ENCODE results near the gene LUZP1.

LUZP1 gene

DNA sequence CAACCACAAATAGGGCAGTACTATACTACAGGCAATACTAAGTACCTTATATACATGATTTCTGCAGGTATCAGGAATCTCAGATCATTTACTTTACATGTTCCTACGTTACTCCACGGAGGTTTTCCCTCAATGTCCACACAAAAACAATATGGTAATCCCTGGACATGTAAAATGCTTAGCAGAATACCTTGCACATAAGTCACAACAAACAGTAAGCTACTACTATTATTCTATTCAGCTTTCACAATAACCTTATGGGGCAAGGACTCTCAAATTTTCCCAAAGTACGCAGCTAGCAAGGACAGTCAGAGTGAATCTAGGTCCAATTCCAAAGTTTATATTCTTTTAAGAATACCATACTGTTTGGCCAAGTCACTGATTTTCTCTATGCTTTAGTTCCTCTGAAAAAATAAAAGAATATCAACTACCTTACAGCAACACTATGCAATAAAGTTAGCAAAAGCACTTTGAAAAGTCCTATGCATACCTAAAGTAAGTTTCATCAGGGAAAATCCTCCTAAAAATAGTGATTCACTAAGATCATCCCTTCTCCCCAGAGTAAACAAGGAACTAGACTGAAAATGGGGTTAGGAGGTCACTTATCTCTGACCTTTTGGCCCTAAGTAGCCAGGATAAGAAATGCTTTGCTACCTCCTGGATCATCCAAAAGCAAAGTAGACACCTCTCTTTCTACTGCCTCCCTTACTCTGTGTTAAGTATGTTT, 67.4 kb downstream of the LUZP1 start:
- DNase-seq (ENCODE audit: low read depth), result no peak
- TF ChIP-seq, protein P1, sequence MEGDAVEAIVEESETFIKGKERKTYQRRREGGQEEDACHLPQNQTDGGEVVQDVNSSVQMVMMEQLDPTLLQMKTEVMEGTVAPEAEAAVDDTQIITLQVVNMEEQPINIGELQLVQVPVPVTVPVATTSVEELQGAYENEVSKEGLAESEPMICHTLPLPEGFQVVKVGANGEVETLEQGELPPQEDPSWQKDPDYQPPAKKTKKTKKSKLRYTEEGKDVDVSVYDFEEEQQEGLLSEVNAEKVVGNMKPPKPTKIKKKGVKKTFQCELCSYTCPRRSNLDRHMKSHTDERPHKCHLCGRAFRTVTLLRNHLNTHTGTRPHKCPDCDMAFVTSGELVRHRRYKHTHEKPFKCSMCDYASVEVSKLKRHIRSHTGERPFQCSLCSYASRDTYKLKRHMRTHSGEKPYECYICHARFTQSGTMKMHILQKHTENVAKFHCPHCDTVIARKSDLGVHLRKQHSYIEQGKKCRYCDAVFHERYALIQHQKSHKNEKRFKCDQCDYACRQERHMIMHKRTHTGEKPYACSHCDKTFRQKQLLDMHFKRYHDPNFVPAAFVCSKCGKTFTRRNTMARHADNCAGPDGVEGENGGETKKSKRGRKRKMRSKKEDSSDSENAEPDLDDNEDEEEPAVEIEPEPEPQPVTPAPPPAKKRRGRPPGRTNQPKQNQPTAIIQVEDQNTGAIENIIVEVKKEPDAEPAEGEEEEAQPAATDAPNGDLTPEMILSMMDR (IDR thresholded peaks at IDR 0.05; ENCODE audit: insufficient read depth, low read depth, low read length, missing control alignments), result no peak
- H3K4me3 ChIP-seq (ENCODE audit: low read depth, low read length), result no peak overlapping the region

DNA sequence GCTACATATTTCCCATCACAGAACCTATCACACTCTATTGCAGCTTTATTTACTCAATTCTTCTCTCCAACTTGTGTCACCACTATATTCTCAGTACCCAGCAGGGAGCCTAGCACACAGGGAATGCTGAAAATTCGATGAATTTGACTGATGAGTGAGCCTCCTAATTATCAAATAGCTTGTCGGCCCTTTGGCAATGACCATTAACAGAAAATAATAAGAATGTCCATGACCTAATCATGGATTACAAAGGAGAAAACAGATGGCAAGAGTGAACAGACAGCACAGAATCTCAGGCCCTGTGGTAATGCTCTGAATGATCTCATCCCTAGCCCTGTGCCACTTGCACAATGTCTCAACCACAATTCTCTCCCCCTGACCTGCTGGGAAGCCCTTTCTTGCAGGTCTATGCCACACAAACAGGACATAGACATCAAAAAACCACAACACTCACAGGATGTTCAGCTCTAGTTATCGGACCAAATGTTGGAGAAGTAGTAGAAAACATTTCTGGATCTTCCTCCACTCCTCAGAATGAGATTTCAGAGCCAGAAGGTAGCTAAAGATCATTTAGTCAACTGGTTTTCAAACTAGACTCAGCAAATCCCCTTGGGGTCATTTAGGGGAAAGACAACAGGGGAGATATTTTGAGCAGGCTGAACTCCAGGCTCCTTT, 68.4 kb downstream of the LUZP1 start:
- H3K4me3 ChIP-seq (ENCODE audit: low read depth, low read length), result no peak overlapping the region
- TF ChIP-seq, protein P1 (IDR thresholded peaks at IDR 0.05; ENCODE audit: insufficient read depth, low read depth, low read length, missing control alignments), result peak; percentile 2
- DNase-seq (ENCODE audit: low read depth), result peak; percentile 32

DNA sequence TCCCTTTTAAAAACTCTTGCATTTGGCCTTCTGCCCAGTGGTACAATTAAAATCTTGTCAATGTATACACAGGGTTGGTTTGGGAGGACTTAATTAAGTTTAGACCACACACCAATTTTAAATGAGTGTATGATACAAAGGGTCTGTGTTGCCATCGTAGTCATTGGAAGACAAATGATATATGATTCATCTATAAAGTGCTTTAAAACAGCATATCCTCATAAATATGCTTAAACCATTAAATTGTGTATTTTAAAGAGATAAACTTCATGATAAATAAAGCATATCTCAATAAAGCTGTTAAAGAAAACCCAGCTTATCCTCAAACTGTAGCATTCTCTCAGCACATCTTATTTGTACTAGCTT, 69.5 kb downstream of the LUZP1 start:
- TF ChIP-seq, protein P1 (IDR thresholded peaks at IDR 0.05; ENCODE audit: insufficient read depth, low read depth, low read length, missing control alignments), result no peak
- no peak for DNase-seq (ENCODE audit: low read depth)
- no peak overlapping the region for H3K4me3 ChIP-seq (ENCODE audit: low read depth, low read length)

DNA sequence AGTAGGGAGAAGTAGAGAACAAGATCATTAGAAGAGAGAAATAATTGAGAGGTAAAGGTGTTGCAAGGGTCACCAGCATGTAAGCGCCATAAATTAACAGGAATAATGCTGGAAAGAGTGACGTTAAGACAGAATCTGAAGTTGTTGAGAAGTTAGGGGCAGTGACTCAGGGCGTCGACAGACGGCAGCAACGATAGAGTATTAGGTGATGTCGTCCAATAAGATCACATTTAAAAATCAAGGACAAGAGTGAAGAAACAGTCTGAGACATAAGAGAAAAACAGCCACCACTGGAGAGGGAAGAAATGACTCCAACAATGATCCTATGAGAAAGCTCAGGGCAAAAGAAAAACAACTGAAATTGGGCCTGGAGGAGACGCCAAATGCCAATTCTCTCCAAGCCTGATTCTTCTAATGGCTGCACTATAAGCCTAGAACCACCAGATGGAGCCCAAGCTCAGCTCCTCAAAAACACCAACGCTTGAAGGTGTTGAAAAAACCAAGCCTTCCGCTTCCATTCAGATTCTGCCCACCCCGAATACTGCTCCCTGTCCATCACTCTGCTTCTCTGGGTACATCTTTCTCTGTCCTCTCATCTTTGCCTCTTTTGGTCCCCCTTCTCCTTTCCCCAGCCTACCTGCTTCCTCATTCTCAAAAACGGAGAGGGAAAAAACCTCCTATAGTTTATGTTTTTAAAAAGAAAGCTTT, 70.0 kb downstream of the LUZP1 start:
- no peak overlapping the region for H3K4me3 ChIP-seq (ENCODE audit: low read depth, low read length)
- peak; percentile 80 for DNase-seq (ENCODE audit: low read depth)
- TF ChIP-seq, protein P1 (IDR thresholded peaks at IDR 0.05; ENCODE audit: insufficient read depth, low read depth, low read length, missing control alignments), result peak; percentile 93

DNA sequence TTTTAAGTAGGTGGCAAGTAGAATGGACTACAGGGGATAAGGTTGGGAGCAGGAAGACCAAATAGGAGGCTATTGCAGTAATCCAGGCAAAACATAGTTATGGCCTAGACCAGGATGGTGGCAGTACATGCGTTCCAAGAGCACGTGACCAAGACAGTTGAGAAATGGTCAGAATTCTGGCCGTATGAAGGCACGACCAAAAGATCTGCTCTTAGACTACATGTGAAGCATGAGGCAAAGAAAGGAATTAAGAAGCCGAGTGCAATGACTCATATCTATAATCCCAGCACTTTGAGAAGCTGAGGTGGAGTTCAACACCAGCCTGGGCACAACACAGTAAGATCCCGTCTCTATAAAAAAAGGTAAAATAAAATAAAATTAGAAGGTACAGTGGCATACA, 71.3 kb downstream of the LUZP1 start:
- no peak overlapping the region for H3K4me3 ChIP-seq (ENCODE audit: low read depth, low read length)
- TF ChIP-seq, protein P1 (IDR thresholded peaks at IDR 0.05; ENCODE audit: insufficient read depth, low read depth, low read length, missing control alignments), result no peak
- DNase-seq (ENCODE audit: low read depth), result no peak

DNA sequence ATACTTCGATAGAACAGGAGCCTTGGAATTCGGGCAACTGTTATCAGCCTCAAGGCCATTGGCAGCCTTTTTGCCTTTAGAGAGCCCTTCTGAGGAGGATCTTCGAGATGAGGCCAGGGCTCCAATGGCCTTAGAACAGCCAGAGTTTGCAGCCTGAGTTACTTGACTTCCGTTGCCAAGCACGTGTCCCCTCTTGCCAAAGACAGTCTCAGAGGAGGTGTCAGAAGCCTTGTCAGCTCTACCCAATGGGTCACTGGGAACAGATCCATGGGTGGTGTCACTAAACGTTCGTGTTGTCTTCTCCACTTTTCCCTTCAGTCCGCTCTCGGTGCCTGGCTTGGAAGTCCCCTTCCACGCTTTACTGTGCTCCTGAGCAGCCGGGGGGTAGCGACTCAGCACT, 76.2 kb downstream of the LUZP1 start:
- TF ChIP-seq, protein P1 (IDR thresholded peaks at IDR 0.05; ENCODE audit: insufficient read depth, low read depth, low read length, missing control alignments), result no peak
- DNase-seq (ENCODE audit: low read depth), result no peak
- no peak overlapping the region for H3K4me3 ChIP-seq (ENCODE audit: low read depth, low read length)
